Neural crest cell (in vitro differentiated cells): ENCODE measurements around the gene SP9. TPM values are rescaled to one million over a fixed set of nuclear protein-coding genes. Genes with fewer than 3 reads are reported as not detected.

Experiments used
- DNase-seq: peaks from one replicate; pipeline ENCODE4 v3.0.0; 2021; ENCODE audit warnings: low read depth, mixed read lengths, low spot score
- H3K27ac Mint-ChIP-seq: one replicate; pipeline ENCODE4 v1.8.0; 2021; ENCODE audit warnings: mild to moderate bottlenecking, mixed read lengths; ENCODE audit not compliant: unreplicated experiment
- H3K27me3 Mint-ChIP-seq: 2 replicates; pipeline ENCODE4 v1.8.0; 2021; ENCODE audit warnings: low read depth, mild to moderate bottlenecking, mixed read lengths
- H3K36me3 Mint-ChIP-seq: 2 replicates; pipeline ENCODE4 v1.8.0; 2021; ENCODE audit warnings: low read depth, mild to moderate bottlenecking, mixed read lengths
- H3K4me1 Mint-ChIP-seq: 2 replicates; pipeline ENCODE4 v1.8.0; 2021; ENCODE audit warnings: mixed read lengths
- H3K4me3 Mint-ChIP-seq: one replicate; pipeline ENCODE4 v1.8.0; 2021; ENCODE audit warnings: mild to moderate bottlenecking, mixed read lengths
- H3K9me3 Mint-ChIP-seq: 2 replicates; pipeline ENCODE4 v1.8.0; 2021; ENCODE audit warnings: mixed read lengths
- total RNA-seq: library from RNA; stranded (reverse); gene quantifications from 2 replicates; pipeline ENCODE4 v1.2.1, GENCODE V29; 2021
- TF ChIP-seq, protein P1 (sequence below): fragments of 200-600 bp; sonication (generic); conservative IDR thresholded peaks from 2 replicates; pipeline ENCODE4 v1.5.0; 2021; ENCODE audit warnings: antibody characterized with exemption, mild to moderate bottlenecking

The SP9 gene
- total RNA-seq, 1 donor from 2014 or later, result 1.9 TPM

DNA sequence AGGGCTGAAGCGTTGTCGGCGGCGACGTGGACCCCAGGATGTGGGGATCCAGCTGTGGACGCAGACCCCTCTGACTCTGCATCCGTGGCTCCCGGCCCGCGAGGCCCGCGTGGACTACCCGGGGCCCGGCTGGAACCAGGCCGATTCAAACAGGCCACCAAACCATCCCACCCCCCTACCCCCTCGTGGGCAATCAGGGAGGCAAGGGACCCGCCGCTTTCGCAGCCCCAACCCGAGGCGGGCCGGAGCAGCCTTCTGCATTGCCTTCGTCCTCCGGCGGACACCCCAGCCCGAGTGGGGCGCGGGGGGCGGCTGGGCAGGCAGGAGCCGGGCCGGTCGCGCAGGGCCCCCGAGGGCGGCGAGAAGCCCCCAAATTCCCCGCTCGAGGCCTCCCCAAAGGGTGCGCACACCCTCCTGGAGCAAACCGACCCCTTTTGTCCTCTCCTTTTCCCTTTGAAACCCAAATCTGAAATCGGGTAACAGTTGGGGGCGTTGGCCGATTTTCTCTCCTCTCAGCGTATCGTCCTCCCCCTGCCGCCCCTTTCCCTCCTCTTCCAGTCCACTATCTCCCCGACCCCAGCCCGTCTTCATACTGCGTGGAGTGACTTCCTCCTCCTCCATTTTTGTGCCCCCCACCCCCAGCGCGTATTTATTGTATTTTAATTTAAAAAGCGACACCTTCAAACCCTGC lies 7.4 kb downstream of the SP9 start:
- TF ChIP-seq, protein P1, sequence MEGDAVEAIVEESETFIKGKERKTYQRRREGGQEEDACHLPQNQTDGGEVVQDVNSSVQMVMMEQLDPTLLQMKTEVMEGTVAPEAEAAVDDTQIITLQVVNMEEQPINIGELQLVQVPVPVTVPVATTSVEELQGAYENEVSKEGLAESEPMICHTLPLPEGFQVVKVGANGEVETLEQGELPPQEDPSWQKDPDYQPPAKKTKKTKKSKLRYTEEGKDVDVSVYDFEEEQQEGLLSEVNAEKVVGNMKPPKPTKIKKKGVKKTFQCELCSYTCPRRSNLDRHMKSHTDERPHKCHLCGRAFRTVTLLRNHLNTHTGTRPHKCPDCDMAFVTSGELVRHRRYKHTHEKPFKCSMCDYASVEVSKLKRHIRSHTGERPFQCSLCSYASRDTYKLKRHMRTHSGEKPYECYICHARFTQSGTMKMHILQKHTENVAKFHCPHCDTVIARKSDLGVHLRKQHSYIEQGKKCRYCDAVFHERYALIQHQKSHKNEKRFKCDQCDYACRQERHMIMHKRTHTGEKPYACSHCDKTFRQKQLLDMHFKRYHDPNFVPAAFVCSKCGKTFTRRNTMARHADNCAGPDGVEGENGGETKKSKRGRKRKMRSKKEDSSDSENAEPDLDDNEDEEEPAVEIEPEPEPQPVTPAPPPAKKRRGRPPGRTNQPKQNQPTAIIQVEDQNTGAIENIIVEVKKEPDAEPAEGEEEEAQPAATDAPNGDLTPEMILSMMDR, result no peak
- DNase-seq, result peak; percentile 20

DNA sequence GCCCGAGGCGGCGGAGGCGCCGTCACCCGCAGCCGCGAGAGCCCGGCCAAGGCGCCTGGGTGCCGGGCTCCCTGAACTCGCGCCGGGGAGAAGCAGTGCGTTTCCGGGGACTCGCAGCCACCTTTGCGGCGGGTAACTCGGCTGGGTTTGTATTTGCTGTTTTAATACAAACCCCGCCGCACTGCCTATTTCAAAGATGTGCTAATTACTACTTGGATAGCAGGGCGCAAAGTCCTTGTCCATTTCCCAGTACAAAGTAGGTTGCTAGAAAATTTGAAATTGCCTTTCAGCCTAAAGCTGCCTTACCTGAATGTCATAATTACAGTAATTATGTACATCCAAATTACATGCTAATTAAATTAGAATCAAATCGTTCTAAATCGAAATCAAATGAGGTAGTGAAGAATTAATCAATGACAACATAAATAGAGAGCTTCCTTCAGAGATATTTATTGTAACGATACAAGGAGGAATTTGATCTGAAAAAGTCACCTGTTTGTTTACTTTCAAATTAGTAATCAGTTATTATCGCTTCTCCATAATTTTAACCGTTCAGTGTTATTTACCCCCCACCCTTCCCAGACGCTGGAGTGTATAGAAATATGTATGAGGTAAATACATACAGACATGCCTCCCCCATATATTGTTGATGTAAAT lies 8.1 kb downstream of the SP9 start:
- peak overlapping the region; percentile 76 for H3K4me3 Mint-ChIP-seq
- TF ChIP-seq, protein P1, result no peak
- peaks cover 84% of the 10 kb centered on the region for H3K27me3 Mint-ChIP-seq
- no peak overlapping the region for H3K27ac Mint-ChIP-seq
- H3K36me3 Mint-ChIP-seq, result peaks cover 3% of the 10 kb centered on the region
- no peak for DNase-seq
- H3K4me1 Mint-ChIP-seq, result peaks cover 44% of the 10 kb centered on the region
- H3K9me3 Mint-ChIP-seq, result no peaks in the 10 kb centered on the region

More for the DNA sequence above, 7.4 kb downstream of the SP9 start:
- H3K9me3 Mint-ChIP-seq, result no peaks in the 10 kb centered on the region
- peaks cover 49% of the 10 kb centered on the region for H3K4me1 Mint-ChIP-seq
- H3K27ac Mint-ChIP-seq, result no peak overlapping the region
- H3K36me3 Mint-ChIP-seq, result peaks cover 5% of the 10 kb centered on the region
- H3K4me3 Mint-ChIP-seq, result peak overlapping the region; percentile 69
- H3K27me3 Mint-ChIP-seq, result peaks cover 91% of the 10 kb centered on the region

GRCh38 chr2:174343343-174343622 lies 8.5 kb downstream of the SP9 start:
- Mint-ChIP-seq H3K4me3 (peak overlapping the region; percentile 76), H3K27ac (no peak overlapping the region), H3K36me3 (peaks cover 2% of the 10 kb centered on the region), H3K9me3 (no peaks in the 10 kb centered on the region), H3K4me1 (peaks cover 41% of the 10 kb centered on the region), H3K27me3 (peaks cover 79% of the 10 kb centered on the region)
- no peak for DNase-seq
- TF ChIP-seq, protein P1, result no peak

GRCh38 chr2:174343623-174344455 lies 9.1 kb downstream of the SP9 start:
- Mint-ChIP-seq H3K36me3 (peaks cover 6% of the 10 kb centered on the region), H3K9me3 (no peaks in the 10 kb centered on the region), H3K4me1 (peaks cover 41% of the 10 kb centered on the region), H3K27ac (no peak overlapping the region), H3K4me3 (peak overlapping the region; percentile 76), H3K27me3 (peaks cover 78% of the 10 kb centered on the region)
- TF ChIP-seq, protein P1, result no peak
- DNase-seq, result peak; percentile 10

DNA sequence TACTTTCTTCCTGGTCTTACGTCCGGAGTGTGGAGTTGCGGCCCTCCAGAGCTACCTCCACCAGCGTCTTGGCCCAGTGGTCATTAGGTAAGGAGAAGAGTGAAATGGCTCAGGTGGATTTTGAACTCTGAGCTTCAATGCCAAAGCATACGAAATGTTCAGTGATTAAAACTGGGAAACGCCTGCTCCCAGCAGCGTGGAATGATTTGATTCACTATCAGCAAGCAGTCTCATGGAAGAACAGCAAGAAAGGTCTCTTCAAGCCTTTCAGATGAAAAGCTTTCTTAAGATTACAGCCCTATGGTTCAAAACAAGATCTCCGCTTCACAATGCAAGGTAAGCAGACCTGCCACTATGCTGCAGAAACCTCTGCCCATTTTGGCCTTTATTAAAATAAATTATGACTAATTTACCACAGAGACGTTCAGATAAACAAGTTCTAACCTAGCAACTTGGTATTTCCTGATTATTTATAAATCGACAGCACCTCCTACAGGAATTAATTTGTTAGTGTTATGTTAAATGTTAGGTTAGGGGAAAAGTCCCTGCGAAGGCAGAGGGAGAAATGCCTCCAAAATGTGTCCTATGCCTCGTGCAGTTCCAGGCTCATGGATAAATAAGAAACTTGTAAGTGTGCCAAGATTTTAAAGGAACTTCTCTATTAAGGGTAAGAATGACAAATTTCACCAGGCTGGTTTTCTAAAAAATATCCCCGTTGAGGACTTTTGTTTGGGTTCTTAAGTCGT lies 10.1 kb downstream of the SP9 start:
- H3K27me3 Mint-ChIP-seq, result peaks cover 67% of the 10 kb centered on the region
- TF ChIP-seq, protein P1, result peak; percentile 72
- DNase-seq, result no peak
- H3K9me3 Mint-ChIP-seq, result no peaks in the 10 kb centered on the region
- peak overlapping the region; percentile 62 for H3K4me3 Mint-ChIP-seq
- H3K27ac Mint-ChIP-seq, result no peak overlapping the region
- peaks cover 6% of the 10 kb centered on the region for H3K36me3 Mint-ChIP-seq
- peaks cover 30% of the 10 kb centered on the region for H3K4me1 Mint-ChIP-seq
